ENCODE measurements around the gene CD6.

The CD6 gene, protein sequence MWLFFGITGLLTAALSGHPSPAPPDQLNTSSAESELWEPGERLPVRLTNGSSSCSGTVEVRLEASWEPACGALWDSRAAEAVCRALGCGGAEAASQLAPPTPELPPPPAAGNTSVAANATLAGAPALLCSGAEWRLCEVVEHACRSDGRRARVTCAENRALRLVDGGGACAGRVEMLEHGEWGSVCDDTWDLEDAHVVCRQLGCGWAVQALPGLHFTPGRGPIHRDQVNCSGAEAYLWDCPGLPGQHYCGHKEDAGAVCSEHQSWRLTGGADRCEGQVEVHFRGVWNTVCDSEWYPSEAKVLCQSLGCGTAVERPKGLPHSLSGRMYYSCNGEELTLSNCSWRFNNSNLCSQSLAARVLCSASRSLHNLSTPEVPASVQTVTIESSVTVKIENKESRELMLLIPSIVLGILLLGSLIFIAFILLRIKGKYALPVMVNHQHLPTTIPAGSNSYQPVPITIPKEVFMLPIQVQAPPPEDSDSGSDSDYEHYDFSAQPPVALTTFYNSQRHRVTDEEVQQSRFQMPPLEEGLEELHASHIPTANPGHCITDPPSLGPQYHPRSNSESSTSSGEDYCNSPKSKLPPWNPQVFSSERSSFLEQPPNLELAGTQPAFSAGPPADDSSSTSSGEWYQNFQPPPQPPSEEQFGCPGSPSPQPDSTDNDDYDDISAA

DNA sequence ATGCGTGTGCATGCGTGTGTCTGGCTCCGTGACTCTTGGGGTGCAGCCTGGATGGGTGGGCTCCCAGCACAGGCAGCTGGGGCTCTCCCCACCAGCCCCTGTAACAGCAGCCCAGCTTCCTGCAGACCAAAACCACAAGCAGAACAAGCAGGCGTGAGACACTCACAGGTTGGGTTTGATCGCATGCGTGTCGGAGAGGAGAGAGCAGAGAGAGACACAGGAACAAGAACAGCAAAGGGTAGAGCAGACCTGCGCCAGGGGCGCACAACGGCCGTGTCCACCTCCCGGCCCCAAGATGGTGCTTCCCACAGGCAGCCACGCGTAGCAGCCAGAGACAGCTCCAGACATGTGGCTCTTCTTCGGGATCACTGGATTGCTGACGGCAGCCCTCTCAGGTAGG is at the start of gene CD6:
CD6 (plus strand) TSS at position 161 of the 400 bp plus-strand sequence; CDS start at position 347, 186 bp downstream.
- no peak for DNase-seq

DNA sequence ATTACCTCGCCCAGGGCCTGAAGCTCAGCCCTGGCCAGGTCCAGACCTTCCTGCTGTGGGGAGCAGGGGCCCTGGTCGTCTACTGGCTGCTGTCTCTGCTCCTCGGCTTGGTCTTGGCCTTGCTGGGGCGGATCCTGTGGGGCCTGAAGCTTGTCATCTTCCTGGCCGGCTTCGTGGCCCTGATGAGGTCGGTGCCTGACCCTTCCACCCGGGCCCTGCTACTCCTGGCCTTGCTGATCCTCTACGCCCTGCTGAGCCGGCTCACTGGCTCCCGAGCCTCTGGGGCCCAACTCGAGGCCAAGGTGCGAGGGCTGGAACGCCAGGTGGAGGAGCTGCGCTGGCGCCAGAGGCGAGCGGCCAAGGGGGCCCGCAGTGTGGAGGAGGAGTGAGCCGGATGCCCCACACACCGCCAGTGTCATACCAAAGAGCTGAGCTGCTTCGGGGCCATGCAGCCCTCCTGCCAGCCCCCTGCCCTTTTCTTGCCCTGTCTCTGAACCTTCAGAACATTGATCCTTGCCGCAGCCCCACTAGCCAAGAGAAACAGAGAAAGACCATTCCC is 49.6 kb upstream of the CD6 start:
- DNase-seq, result no peak

DNA sequence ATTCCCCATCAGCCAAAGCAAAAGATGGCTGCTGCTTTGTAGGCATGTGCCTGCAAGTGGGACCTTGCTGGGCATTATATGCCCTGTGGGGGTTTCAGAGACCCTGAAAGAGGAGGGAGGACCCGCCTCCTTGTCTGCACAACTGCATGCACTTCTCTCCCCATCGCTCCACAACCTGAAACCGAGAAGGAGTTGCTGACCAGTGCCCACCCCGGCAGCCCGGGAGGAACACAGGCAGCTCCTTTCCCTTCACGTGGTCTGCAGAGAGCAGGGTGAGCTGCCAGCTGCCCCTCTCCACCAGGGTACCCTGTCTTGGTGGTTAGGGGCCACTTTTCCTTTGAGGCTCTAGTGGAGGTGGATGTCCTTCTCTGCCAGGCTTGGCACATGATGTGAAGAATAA is 48.6 kb upstream of the CD6 start:
- no peak for DNase-seq

DNA sequence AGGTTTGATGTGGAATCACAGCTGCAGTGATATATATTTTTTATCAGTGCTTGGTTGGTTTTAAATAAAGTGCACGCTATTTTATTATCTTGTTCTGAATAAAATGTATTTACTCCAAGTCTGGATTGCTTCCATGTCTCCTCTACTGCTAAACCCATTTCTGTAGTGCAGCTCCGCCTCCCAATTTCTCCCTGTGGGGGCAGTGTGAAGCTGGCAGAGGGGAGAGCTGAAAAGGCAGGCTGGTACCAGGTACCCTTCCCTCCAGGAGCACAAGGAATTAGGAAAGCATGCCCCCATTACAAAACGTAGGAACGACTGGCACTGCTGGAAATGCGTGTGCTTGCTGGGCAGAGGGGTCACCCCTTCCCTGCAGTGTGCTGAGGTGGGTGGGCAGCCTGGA is 48.2 kb upstream of the CD6 start:
- DNase-seq, result no peak

DNA sequence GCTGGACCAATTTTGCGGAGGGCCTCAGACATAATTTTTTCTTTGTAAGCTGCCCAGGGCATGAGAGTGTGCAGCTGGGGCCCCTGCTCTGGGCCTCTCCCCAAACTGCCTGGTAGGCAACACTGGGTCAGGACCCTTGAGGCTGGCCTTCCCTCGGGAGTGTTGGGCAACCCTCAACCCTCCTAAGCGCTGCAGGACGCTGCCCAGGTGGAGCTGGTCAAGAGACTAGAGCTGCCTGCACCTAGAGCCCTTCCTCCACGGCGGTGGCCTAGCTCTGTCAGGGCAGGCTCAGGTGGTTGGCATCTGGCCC is 47.7 kb upstream of the CD6 start:
- DNase-seq, result no peak

DNA sequence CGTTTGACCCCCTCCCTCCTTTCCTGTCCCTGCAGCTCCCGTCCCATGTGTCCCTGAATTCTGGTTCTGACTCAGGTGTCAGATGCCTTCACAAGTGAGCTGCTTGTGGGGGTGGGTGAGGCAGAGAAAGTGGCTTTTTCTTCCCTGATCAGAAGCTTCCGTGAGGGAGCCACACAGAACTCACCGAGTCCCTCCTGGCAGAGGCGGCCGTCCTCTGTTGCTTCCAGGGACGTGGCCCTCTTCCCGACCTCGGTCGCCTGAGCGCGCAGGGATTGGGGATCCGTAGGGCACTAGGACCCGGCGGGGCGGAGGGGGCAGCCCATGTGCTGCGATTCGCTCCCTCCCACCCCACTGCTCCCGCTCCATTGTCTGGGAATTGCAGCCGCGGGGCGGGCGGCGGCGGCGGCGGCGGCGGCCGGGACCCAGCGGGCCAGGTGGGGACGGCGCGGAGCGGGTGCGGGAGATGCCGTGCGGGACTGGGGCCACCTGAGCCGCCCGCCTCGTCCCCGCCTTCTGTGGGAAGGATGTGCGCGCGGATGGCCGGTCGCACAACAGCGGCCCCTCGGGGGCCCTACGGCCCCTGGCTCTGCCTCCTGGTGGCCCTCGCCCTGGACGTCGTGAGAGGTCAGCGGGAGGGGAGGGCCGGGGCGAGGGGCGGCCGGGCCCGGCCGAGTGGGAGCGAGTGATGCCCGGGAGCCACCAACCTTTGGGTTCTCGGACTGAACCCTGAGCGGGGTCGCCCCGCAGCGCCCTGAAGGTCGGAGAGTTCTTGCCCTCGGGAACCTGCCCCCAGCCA is 47.2 kb upstream of the CD6 start, which contains the start of gene TMEM132A:
TMEM132A (plus strand) TSS at position 351 of the 796 bp plus-strand sequence; CDS start at position 525, 174 bp downstream.
- peak; percentile 75 for DNase-seq

DNA sequence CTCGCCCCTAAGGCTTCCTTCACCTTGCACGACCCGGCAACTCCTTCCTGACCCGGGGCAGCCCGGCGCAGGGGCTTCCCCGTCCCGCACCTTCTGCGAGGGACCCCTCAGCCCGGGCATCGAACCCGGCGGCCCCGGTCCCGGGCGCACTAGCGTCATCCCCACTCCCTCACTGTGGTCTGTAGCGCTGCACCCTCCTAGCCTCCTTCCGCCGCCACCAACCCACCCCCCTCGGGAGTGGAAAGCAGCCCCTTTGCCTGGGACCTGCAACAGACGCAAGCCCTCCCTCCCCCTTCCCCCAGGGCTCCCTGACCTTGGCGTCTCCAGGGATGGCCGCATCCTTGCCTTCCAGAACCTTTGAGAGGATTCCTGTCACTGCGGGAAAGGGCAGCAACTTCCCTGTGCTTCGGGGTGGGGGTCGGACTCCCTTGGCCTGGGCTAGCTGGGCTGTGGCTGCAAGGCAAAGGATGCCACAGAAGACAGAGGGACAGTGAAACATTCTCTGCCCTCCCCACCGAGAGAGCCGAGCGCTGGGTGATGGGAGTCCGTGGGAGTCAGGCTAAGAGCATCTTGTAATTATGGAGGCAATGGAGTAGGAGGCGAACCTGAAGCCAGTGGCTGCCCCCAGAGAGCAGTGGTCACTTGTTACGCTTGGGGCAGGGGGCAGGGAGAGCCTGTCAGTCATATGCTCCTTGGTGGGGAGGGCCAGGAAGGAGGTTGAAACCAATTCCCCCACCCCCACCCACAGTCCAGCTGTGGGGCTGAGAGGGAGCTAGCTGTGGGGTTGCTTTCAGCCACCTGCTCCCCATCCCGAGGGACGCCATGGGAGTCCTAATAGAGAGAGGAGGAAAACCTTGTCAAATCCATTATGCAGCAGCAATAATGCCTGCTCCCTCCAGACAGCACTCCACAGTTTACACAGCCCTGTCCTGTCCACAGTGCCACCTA is 46.3 kb upstream of the CD6 start:
- no peak for DNase-seq

DNA sequence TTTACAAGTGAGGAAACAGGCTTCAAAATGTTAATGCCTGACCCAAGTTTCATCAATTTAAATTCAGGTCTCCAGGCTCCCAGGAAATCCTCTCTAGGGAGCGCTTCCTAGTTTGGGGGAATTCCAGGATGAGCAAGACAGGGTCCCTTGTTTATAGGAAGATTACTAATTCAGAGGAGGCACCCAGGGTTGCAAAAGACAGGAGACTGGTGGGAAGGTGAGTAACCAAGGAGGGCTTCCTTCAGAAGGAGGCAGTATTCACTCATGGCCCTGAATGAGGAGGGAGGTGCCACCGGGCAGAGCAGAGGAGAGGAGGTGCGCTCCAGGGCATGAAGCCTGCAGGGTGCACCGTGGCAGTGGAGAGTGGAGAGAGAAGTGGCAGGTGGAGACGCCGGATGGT is 45.6 kb upstream of the CD6 start:
- peak; percentile 88 for DNase-seq

DNA sequence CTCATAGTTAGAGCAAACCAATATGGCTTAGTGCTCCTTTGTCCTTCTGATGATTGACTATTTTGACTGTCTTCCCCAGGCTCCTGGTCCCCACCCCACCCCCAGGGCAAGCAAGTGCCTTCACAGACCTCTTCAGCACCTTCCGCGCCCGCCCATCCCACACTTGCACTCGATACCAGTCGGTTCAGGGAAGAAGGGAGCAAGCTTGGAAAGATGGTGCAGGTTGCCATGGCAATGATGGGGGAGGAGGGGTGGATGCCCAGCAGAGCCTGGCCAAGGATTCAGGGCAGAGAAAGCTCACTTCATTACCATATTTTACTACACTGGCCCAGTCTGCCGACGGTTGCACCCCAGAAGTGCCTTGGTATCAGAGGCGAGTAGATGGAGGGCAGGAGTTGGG is 45.0 kb upstream of the CD6 start:
- DNase-seq, result no peak

DNA sequence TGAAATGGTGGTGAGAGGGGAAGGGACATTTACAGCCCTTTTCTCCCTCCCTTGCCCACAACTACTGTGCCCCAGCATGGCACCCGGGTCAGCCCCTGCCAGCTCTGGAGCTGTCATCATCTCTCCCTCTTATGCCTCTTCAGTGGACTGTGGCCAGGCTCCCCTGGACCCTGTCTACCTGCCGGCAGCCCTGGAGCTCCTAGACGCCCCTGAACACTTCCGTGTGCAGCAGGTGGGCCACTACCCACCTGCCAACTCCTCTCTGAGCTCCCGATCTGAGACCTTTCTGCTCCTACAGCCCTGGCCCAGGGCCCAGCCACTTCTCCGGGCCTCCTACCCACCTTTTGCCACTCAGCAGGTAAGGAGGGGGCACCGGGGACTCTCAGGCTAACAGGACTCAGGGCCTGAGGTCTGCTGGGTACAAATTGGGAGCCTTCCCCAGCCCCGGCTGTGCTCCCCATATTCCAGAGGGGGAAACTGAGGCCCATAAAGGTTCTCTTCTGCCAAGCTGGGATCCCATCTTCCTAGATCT is 44.4 kb upstream of the CD6 start:
- DNase-seq, result no peak

DNA sequence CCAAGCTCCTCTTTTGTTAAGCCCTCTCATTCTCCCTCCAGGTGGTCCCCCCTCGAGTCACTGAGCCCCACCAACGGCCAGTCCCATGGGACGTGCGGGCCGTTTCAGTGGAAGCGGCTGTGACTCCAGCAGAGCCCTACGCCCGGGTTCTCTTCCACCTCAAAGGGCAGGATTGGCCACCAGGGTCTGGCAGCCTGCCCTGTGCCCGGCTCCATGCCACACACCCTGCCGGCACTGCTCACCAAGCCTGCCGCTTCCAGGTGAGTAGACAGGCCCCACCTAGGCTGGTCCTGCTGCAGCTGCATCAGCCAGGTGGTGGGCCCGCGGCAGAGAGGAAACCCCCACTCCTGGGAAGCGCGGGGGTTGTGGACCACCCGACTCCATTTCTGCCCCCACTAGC is 43.9 kb upstream of the CD6 start:
- no peak for DNase-seq

DNA sequence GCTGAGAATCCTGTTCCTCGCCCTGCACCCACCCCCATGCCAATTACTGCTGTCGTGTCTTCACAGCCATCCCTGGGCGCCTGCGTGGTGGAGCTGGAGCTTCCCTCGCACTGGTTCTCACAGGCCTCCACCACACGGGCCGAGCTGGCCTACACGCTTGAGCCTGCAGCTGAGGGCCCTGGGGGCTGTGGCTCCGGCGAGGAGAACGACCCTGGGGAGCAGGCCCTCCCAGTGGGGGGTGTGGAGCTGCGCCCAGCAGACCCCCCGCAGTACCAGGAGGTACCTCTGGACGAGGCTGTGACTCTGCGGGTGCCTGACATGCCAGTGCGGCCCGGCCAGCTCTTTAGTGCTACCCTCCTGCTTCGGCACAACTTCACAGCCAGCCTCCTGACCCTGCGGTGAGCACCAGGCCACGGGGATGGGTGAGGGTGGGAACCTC is 42.9 kb upstream of the CD6 start:
- no peak for DNase-seq

DNA sequence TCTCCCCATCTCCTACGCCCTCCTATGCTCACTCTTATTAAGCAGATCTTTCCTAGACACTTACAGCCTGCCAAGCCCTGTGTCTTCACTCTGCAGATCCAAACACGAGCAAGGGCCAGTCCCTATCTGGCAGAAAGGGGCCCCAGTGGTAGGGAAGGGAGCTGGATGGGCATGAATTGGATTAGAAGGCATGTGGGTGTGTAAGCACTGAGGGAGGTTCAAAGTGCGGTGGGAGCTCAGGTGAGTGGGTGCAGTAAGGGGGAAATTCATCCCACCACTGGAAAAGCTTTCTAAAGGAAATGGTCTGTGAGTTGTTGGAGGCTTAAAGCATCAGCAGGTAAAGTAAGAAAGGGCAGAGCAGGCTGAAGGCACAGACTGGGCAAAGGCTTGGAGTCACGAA is 41.7 kb upstream of the CD6 start:
- DNase-seq, result no peak

DNA sequence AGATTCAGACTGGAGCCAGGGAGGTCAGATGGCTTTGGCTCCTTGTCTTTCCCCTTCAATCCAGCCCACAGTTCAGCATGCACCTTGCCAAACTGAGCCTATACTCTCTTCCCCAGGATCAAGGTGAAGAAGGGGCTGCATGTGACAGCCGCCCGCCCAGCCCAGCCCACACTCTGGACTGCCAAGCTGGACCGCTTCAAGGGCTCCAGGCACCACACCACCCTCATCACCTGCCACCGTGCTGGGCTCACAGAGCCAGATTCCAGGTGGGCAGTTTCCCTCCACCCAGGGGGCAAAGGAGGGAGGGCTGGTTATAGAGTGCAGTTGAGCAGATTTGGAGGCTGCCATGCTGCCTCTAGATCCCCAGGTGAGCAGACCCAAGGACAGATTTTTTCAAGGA is 41.1 kb upstream of the CD6 start:
- DNase-seq, result no peak

DNA sequence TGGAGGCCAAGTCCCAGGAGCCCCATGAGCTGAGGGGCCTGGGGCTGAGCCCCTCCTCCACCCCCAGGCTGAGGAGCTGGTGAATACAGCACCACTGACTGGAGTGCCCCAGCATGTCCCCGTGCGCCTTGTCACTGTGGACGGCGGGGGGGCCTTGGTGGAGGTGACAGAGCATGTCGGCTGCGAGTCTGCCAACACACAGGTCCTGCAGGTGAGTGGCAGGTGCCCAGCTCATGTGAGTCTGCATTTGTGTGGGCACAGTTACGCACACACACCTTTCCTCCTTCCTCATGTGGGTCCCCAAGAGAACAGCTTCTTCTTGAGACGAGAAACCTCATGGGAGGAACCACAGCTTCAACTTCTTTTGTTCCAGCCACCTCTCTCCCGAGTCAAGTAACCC is 39.6 kb upstream of the CD6 start:
- DNase-seq, result no peak

DNA sequence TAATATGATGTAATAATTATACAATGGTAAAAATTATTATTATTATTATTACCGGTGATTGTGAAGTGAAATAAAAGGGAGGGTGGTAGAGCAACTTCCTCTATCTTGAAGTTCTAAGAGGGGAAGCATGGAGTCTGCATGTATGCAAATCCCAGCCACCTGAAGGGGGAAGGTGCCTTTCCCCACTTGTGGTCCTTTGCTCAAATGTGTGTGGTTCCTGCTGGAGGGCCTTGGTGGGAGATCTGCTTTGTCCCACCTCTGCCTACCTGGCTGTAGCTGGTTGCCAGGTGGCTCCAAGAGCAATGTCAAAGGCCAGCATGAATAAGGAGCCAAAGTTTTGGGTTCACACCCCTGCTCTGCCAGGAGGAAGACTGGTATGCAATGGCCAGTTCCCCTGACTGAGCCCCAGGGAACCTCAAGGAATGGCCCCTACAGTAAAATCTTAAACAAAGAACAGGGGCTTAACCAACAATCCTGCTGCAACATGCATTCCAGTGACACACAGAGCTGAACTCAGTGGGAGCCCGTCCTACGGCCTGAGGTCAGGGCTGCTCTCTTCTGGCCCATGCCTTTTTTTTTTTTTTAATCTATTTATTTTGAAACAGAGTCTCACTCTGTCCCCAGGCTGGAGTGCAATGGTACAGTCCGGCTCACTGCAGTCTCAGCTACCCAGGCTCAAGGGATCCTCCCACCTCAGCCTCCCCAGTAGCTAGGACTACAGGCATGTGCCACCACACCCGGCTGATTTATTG is 38.7 kb upstream of the CD6 start:
- no peak for DNase-seq

DNA sequence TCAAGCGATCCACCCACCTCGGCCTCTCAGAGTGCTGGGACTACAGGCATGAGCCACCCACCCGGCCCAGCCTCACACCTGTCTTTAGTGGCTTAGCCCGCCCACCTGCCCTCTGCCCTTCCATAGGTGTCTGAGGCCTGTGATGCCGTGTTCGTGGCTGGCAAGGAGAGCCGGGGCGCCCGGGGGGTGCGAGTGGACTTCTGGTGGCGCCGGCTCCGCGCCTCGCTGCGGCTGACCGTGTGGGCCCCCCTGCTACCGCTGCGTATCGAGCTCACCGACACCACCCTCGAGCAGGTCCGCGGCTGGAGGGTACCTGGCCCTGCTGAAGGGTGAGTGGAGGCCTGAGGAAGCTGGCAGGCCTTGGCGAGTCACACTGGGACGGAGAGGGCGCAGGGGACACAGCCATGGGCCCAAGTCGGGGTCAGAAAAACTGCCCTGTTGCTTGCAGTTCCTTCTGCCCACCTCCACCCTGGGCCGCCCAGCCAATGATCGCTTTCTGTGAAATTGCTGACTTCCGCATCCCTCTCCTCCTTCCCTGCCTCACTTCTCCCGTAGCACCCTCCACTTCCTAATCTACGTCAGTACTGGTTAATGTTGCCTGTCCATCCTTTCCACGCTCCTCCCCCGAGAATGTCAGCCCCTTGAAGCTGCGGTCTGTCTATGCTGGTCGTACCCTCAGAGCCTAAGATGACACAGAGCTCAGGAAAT is 37.9 kb upstream of the CD6 start:
- DNase-seq, result no peak

DNA sequence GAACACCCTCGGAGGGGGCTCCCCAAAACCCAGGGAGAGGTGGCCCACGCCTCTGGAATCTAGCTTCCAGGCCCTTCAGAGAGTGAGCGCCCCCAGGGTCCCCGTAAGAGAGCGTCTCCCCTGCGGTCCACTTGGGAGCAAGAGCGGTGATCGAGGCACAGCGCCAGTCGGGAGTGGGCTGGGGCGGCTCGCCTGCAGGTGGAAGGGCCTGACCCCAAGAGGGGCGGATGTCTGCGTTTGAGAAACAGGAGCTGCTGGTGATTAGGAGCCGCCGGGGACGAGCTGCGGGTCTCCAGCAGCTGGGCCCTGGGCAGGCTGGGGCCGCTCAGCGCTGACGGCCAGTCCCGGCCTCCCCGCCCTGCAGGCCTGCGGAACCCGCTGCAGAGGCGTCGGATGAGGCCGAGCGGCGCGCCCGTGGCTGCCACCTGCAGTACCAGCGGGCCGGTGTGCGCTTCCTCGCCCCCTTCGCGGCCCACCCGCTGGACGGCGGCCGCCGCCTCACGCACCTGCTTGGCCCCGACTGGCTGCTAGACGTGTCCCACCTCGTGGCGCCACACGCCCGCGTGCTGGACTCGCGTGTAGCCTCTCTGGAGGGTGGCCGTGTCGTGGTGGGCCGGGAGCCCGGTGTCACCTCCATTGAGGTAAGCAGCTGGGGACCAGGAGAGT is 37.2 kb upstream of the CD6 start:
- DNase-seq, result no peak

DNA sequence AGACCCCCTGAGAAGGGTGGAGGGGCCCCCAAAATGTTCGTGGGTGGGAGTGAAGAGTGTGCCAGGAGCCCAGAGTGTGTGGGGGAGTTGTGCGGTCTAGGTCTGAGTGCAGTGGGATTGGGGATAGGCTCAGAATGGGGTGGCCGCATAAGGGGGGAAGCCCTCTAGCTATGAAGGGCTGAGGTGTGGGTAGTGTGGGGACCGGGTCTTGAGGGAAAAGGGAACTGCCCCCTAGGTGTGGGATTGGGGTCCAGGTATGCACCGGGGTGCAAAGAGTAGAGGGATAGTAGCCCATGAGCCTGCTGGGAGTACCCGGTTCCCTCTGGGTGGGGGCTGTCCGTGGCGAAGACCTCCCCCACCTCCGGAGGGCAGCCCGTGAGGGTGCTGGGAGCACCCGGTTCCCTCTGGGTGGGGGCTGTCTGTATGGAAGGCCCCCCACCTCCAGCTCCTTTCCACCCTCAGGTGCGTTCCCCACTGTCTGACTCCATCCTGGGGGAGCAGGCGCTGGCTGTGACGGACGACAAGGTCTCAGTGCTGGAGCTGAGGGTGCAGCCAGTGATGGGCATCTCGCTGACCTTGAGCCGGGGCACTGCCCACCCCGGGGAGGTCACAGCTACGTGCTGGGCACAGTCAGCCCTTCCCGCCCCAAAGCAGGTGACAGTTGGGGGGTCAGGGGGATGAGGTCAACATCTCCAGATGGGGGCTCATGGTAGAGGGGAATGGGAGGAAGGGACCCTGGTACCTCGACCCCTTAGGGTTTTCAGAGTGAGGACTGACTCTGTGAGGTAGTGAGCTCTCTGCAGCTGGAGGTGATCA is 36.5 kb upstream of the CD6 start:
- no peak for DNase-seq

Data from EL (cell line).